ENCODE results near the gene CFAP54.

Gene CFAP54

DNA sequence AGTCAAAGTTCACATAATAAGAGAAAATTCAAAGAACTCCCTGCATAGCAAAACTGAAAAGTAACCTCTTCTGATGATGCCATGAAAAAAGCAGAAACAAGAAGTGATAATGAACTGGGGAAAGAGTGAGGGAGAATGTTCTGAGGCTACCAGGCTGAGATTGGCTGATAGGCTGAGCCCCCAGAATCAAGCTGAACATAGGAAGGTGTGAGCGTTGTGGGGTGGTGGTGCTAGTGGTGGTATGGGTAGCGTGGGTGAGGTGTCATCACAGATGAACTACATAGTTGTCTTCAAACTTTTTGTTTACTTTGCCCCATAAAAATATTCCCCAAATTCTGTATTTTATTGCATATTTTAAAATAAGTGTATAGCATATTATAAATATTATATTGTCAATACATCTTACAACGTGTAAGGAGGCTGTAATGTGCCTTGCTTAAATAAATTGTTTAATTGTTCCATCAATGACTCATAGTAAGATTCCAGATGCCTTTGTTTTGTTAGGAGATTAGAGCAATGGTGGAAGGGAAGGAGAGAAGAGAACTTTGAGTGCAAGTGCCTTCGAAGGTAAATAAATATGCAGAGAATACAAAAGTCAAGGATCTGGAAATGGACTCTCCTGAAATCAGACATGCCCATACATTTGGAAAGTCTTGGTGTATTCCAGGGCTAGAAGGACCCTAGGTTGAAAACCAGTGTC lies 15.8 kb upstream of the CFAP54 start:
- TF ChIP-seq, protein P1, sequence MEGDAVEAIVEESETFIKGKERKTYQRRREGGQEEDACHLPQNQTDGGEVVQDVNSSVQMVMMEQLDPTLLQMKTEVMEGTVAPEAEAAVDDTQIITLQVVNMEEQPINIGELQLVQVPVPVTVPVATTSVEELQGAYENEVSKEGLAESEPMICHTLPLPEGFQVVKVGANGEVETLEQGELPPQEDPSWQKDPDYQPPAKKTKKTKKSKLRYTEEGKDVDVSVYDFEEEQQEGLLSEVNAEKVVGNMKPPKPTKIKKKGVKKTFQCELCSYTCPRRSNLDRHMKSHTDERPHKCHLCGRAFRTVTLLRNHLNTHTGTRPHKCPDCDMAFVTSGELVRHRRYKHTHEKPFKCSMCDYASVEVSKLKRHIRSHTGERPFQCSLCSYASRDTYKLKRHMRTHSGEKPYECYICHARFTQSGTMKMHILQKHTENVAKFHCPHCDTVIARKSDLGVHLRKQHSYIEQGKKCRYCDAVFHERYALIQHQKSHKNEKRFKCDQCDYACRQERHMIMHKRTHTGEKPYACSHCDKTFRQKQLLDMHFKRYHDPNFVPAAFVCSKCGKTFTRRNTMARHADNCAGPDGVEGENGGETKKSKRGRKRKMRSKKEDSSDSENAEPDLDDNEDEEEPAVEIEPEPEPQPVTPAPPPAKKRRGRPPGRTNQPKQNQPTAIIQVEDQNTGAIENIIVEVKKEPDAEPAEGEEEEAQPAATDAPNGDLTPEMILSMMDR (IDR thresholded peaks at IDR 0.05; ENCODE audit: poor library complexity, severe bottlenecking), result no peak
- no peak for DNase-seq (ENCODE audit: low spot score)
- Histone ChIP-seq H3K9me3 (ENCODE audit: severe bottlenecking) (no peaks in the 10 kb centered on the region), H3K27me3 (ENCODE audit: insufficient read depth, poor library complexity, severe bottlenecking) (no peaks in the 10 kb centered on the region), H3K4me1 (ENCODE audit: insufficient read depth, poor library complexity, severe bottlenecking) (no peaks in the 10 kb centered on the region), H3K36me3 (ENCODE audit: low read depth) (no peaks in the 10 kb centered on the region), H3K27ac (ENCODE audit: poor library complexity, severe bottlenecking) (no peak overlapping the region), H3K4me3 (ENCODE audit: severe bottlenecking) (no peak overlapping the region)
- ATAC-seq (ENCODE audit: low read depth), result no peak

GRCh38 chr12:96474206-96474605 lies 15.2 kb upstream of the CFAP54 start:
- no peaks in the 10 kb centered on the region for H3K4me1 ChIP-seq (ENCODE audit: insufficient read depth, poor library complexity, severe bottlenecking)
- no peaks in the 10 kb centered on the region for H3K36me3 ChIP-seq (ENCODE audit: low read depth)
- H3K4me3 ChIP-seq (ENCODE audit: severe bottlenecking), result no peak overlapping the region
- H3K9me3 ChIP-seq (ENCODE audit: severe bottlenecking), result no peaks in the 10 kb centered on the region
- DNase-seq (ENCODE audit: low spot score), result no peak
- no peaks in the 10 kb centered on the region for H3K27me3 ChIP-seq (ENCODE audit: insufficient read depth, poor library complexity, severe bottlenecking)
- TF ChIP-seq, protein P1 (IDR thresholded peaks at IDR 0.05; ENCODE audit: poor library complexity, severe bottlenecking), result no peak
- H3K27ac ChIP-seq (ENCODE audit: poor library complexity, severe bottlenecking), result no peak overlapping the region
- no peak for ATAC-seq (ENCODE audit: low read depth)

DNA sequence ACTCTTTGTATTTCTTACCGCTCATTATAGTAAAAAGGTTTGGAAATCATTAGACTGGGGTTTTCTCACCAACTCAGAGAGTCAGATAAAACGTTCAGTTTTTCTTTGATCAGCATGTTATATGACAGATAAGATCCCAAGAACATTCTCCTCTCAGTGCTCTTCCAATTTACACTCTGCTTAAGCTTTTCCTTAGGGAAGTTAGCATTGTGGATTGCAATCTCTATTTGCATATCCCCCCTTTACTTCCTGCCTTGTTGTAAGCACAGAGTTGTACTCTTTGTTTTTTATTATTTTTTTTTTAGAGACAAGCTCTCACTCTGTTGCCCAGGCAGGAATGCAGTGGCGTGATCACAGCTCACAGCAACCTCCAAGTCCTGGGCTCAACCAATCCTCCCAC lies 11.4 kb upstream of the CFAP54 start:
- Histone ChIP-seq H3K9me3 (ENCODE audit: severe bottlenecking) (no peaks in the 10 kb centered on the region), H3K27me3 (ENCODE audit: insufficient read depth, poor library complexity, severe bottlenecking) (no peaks in the 10 kb centered on the region), H3K4me3 (ENCODE audit: severe bottlenecking) (no peak overlapping the region), H3K36me3 (ENCODE audit: low read depth) (no peaks in the 10 kb centered on the region), H3K27ac (ENCODE audit: poor library complexity, severe bottlenecking) (no peak overlapping the region), H3K4me1 (ENCODE audit: insufficient read depth, poor library complexity, severe bottlenecking) (no peaks in the 10 kb centered on the region)
- ATAC-seq (ENCODE audit: low read depth), result no peak
- TF ChIP-seq, protein P1 (IDR thresholded peaks at IDR 0.05; ENCODE audit: poor library complexity, severe bottlenecking), result no peak
- no peak for DNase-seq (ENCODE audit: low spot score)

- no peaks in the 10 kb centered on the region for H3K36me3 ChIP-seq (ENCODE audit: low read depth)
- H3K27ac ChIP-seq (ENCODE audit: poor library complexity, severe bottlenecking), result no peak overlapping the region
- ATAC-seq (ENCODE audit: low read depth), result no peak
- peaks cover 5% of the 10 kb centered on the region for H3K4me1 ChIP-seq (ENCODE audit: insufficient read depth, poor library complexity, severe bottlenecking)
- H3K27me3 ChIP-seq (ENCODE audit: insufficient read depth, poor library complexity, severe bottlenecking), result no peaks in the 10 kb centered on the region
- no peaks in the 10 kb centered on the region for H3K9me3 ChIP-seq (ENCODE audit: severe bottlenecking)
- no peak for DNase-seq (ENCODE audit: low spot score)
- H3K4me3 ChIP-seq (ENCODE audit: severe bottlenecking), result no peak overlapping the region
- TF ChIP-seq, protein P1 (IDR thresholded peaks at IDR 0.05; ENCODE audit: poor library complexity, severe bottlenecking), result no peak
These were observed 7.3 kb upstream of the CFAP54 start for GRCh38 chr12:96482086-96482485.

- DNase-seq (ENCODE audit: low spot score) (no peak), ATAC-seq (ENCODE audit: low read depth) (no peak)
- Histone ChIP-seq H3K27ac (ENCODE audit: poor library complexity, severe bottlenecking) (no peak overlapping the region), H3K4me3 (ENCODE audit: severe bottlenecking) (no peak overlapping the region), H3K9me3 (ENCODE audit: severe bottlenecking) (no peaks in the 10 kb centered on the region), H3K36me3 (ENCODE audit: low read depth) (no peaks in the 10 kb centered on the region), H3K27me3 (ENCODE audit: insufficient read depth, poor library complexity, severe bottlenecking) (no peaks in the 10 kb centered on the region), H3K4me1 (ENCODE audit: insufficient read depth, poor library complexity, severe bottlenecking) (peaks cover 16% of the 10 kb centered on the region)
- TF ChIP-seq, protein P1 (IDR thresholded peaks at IDR 0.05; ENCODE audit: poor library complexity, severe bottlenecking), result no peak
These were observed 6.3 kb upstream of the CFAP54 start for GRCh38 chr12:96483116-96483515.
